Lower leg skin (tissue), 4 donors: ENCODE results near the gene SGMS2. TPM values are rescaled to one million over a fixed set of nuclear protein-coding genes. Genes with fewer than 3 reads are reported as not detected.

ENCODE experiments used
- DNase-seq, 2 donors: peaks; one replicate each; pipeline ENCODE4 v3.0.0-alpha.2; 2019; ENCODE audit warnings: low spot score in 2 of 2
- H3K4me3 ChIP-seq: fragments of 200-600 bp; sonication (generic); 2 replicates; pipeline ENCODE4 v1.5.1; 2017; ENCODE audit warnings: mild to moderate bottlenecking, low read depth; ENCODE audit not compliant: poor library complexity, severe bottlenecking
- CTCF ChIP-seq, 3 donors: fragments of 450-650 bp; IDR thresholded peaks; one replicate each; pipeline ENCODE4 v1.5.1; 2016; ENCODE audit warnings: antibody characterized with exemption in 3 of 3, mild to moderate bottlenecking in 3 of 3, moderate library complexity in 2 of 3
- POLR2A ChIP-seq, 2 donors: fragments of 450-650 bp; IDR thresholded peaks; one replicate each; pipeline ENCODE4 v1.6.1; 2016 to 2017; ENCODE audit warnings: antibody characterized with exemption in 2 of 2, mild to moderate bottlenecking in 1 of 2, moderate library complexity in 1 of 2
- WGBS, 2 donors: methylation state at CpG; one replicate each; pipeline ENCODE4 v1.1.5; 2018; 5-methylcytosine and 5-hydroxymethylcytosine counted together
- intact Hi-C: fragments of 100-400 bp; cut with DNase I; formaldehyde crosslinking; loops from one replicate; pipeline ENCODE4 v1.15.0; 2023; ENCODE audit warnings: low total_unique reads
- total RNA-seq, 4 donors: library from RNA; depleted of rRNA; stranded (reverse); fragments of >200 nt; gene quantifications; one replicate each; pipeline ENCODE4 v1.1.0, GENCODE V29; 2016

SGMS2 gene
- total RNA-seq, 4 donors from 2014 or later: 38.7 to 81.5 (median 55.9) TPM

GRCh38 chr4:107792711-107793110 lies 32.0 kb upstream of the SGMS2 start:
- intact Hi-C loops: no loop called here
- TF ChIP-seq CTCF (IDR thresholded peaks at IDR 0.05) (no peak), POLR2A (IDR thresholded peaks at IDR 0.05) (no peak)
- no peak overlapping the region for H3K4me3 ChIP-seq
- no peak for DNase-seq
- 60 to 63% methylated on average over 2 of the region's 2 CpGs for WGBS, 2 donors

GRCh38 chr4:107793996-107794395 lies 30.7 kb upstream of the SGMS2 start:
- intact Hi-C loops: no loop called here
- TF ChIP-seq POLR2A (IDR thresholded peaks at IDR 0.05) (no peak), CTCF (IDR thresholded peaks at IDR 0.05) (no peak)
- 73 to 88% methylated on average over 2 of the region's 2 CpGs for WGBS, 2 donors
- no peak for DNase-seq
- no peak overlapping the region for H3K4me3 ChIP-seq

- intact Hi-C loops: no loop called here
- WGBS, 2 donors: 66 to 67% methylated on average over 10 of the region's 10 CpGs
- no peak for DNase-seq
- H3K4me3 ChIP-seq: no peak overlapping the region
- no peak for TF ChIP-seq CTCF (IDR thresholded peaks at IDR 0.05)
- TF ChIP-seq POLR2A (IDR thresholded peaks at IDR 0.05): no peak
These were observed 24.9 kb upstream of the SGMS2 start for GRCh38 chr4:107799669-107800450.

GRCh38 chr4:107800706-107801105 lies 24.0 kb upstream of the SGMS2 start:
- no peak for DNase-seq
- WGBS, 2 donors: 59 to 72% methylated on average over 1 of the region's 1 CpG
- no peak overlapping the region for H3K4me3 ChIP-seq
- TF ChIP-seq CTCF (IDR thresholded peaks at IDR 0.05) (no peak), POLR2A (IDR thresholded peaks at IDR 0.05) (no peak)
- intact Hi-C loops: no loop called here

GRCh38 chr4:107801766-107802211 lies 22.9 kb upstream of the SGMS2 start:
- DNase-seq: no peak
- intact Hi-C loops: loop anchor here (1.0 kb wide), 1 partner anchor 23 kb away; the partner anchor contains the start of gene SGMS2
- no peak overlapping the region for H3K4me3 ChIP-seq
- WGBS, 2 donors: 53 to 54% methylated on average over 1 of the region's 1 CpG
- TF ChIP-seq CTCF (IDR thresholded peaks at IDR 0.05) (no peak), POLR2A (IDR thresholded peaks at IDR 0.05) (no peak)
